CD4-positive, alpha-beta T cell treated with Interleukin-4 for 1 hour (primary cell): ENCODE measurements around the gene USP16.
"Not testable (repeated sequence)": the region's sequence is repeated elsewhere in the genome, so short reads cannot be mapped to it uniquely, and the experiment has no call there.

Experiments used
- DNase-seq, 2 donors: peaks; one replicate each; pipeline ENCODE4 v3.0.0-alpha.2; 2020 to 2022

The USP16 gene

GRCh38 chr21:29024474-29025327, at the start of gene USP16:
USP16 (plus strand) TSS chr21:29024668; CDS start chr21:29027914, 3,246 bp downstream.
- peak; percentile 96 to 97 for DNase-seq

GRCh38 chr21:28975397-28975796, 49.1 kb upstream of the USP16 start:
- no peak for DNase-seq

GRCh38 chr21:28979092-28979491, 45.4 kb upstream of the USP16 start:
- DNase-seq, result no peak

- no peak for DNase-seq
Measured at GRCh38 chr21:28982637-28983036, 41.8 kb upstream of the USP16 start.

- DNase-seq, result no peak
Measured at GRCh38 chr21:28986677-28987076, 37.8 kb upstream of the USP16 start.

- DNase-seq, result not testable (repeated sequence)
Measured at GRCh38 chr21:28988146-28988545, 36.3 kb upstream of the USP16 start.

- DNase-seq, result no peak
Measured at GRCh38 chr21:28991861-28992525, 32.5 kb upstream of the USP16 start.

- peak; percentile 99 for DNase-seq
Measured at GRCh38 chr21:28992526-28993292, 31.8 kb upstream of the USP16 start, which contains the start of gene LTN1. LTN1 (minus strand) TSS chr21:28992877; CDS start chr21:28992805, 72 bp downstream.

GRCh38 chr21:28993293-28993629, 31.2 kb upstream of the USP16 start:
- no peak for DNase-seq

- peak; percentile 96 to 98 for DNase-seq
Measured at GRCh38 chr21:29002442-29003144, 21.9 kb upstream of the USP16 start.

- DNase-seq, result no peak
Measured at GRCh38 chr21:29005696-29006095, 18.8 kb upstream of the USP16 start.

- no peak for DNase-seq
Measured at GRCh38 chr21:29007135-29007534, 17.3 kb upstream of the USP16 start.

GRCh38 chr21:29007810-29008209, 16.7 kb upstream of the USP16 start:
- DNase-seq, result no peak

- DNase-seq, result no peak
Measured at GRCh38 chr21:29008367-29008766, 16.1 kb upstream of the USP16 start.

GRCh38 chr21:29011236-29011635, 13.2 kb upstream of the USP16 start:
- DNase-seq, result not testable (repeated sequence)

GRCh38 chr21:29017639-29018237, 6.7 kb upstream of the USP16 start:
- DNase-seq, result no peak

GRCh38 chr21:29018540-29018939, 5.9 kb upstream of the USP16 start:
- no peak for DNase-seq

GRCh38 chr21:29022166-29022565, 2.3 kb upstream of the USP16 start:
- peak in 1 of 2 donors; percentile 43 for DNase-seq

GRCh38 chr21:29025328-29025713, 853 bp downstream of the USP16 start:
- DNase-seq, result peak in 1 of 2 donors; percentile 28

GRCh38 chr21:29029524-29029923, 5.1 kb downstream of the USP16 start:
- DNase-seq, result no peak

GRCh38 chr21:29030909-29031308, 6.4 kb downstream of the USP16 start:
- DNase-seq, result no peak

- DNase-seq, result no peak
Measured at GRCh38 chr21:29033301-29033700, 8.8 kb downstream of the USP16 start.
